Nephron (organoid): ENCODE results near the gene CDK11B.

ENCODE experiments used
- H3K27ac Mint-ChIP-seq, 3 experiments: 2 replicates each; pipeline ENCODE4 v1.8.0; 2020; ENCODE audit warnings: mixed read lengths in 3 of 3, mild to moderate bottlenecking in 2 of 3, moderate library complexity in 1 of 3
- H3K27me3 Mint-ChIP-seq: 2 replicates; pipeline ENCODE4 v1.8.0; 2021; ENCODE audit warnings: low read depth, mild to moderate bottlenecking, moderate library complexity, mixed read lengths
- H3K36me3 Mint-ChIP-seq: 2 replicates; pipeline ENCODE4 v1.8.0; 2020; ENCODE audit warnings: low read depth, mixed read lengths
- H3K4me1 Mint-ChIP-seq: 2 replicates; pipeline ENCODE4 v1.8.0; 2020; ENCODE audit warnings: mixed read lengths
- H3K4me3 Mint-ChIP-seq, 3 experiments: 2 replicates each; pipeline ENCODE4 v1.8.0; 2020; ENCODE audit warnings: mild to moderate bottlenecking in 3 of 3, mixed read lengths in 3 of 3, moderate library complexity in 2 of 3
- H3K9me3 Mint-ChIP-seq: 2 replicates; pipeline ENCODE4 v1.8.0; 2020; ENCODE audit warnings: mixed read lengths
- CTCF ChIP-seq, 3 experiments: fragments of 200-600 bp; sonication (generic); IDR thresholded peaks; one replicate each; pipeline ENCODE4 v1.5.0; 2021; ENCODE audit warnings: antibody characterized with exemption in 3 of 3; ENCODE audit not compliant: unreplicated experiment in 3 of 3

CDK11B gene

GRCh38 chr1:1672181-1672965, 13.6 kb upstream of the CDK11B start:
- no peaks in the 10 kb centered on the region for H3K4me1 Mint-ChIP-seq
- H3K27ac Mint-ChIP-seq, result no peak overlapping the region
- peaks cover 3% of the 10 kb centered on the region for H3K27me3 Mint-ChIP-seq

GRCh38 chr1:1671365-1672119, 12.7 kb upstream of the CDK11B start:
- Mint-ChIP-seq H3K27me3 (peaks cover 3% of the 10 kb centered on the region), H3K36me3 (peaks cover 32% of the 10 kb centered on the region), H3K4me3 (no peak overlapping the region), H3K9me3 (no peaks in the 10 kb centered on the region), H3K27ac (no peak overlapping the region), H3K4me1 (no peaks in the 10 kb centered on the region)
- TF ChIP-seq CTCF (IDR thresholded peaks at IDR 0.05; ENCODE audit: unreplicated experiment in 3 of 3), result no peak

More at GRCh38 chr1:1672181-1672965, 13.6 kb upstream of the CDK11B start:
- TF ChIP-seq CTCF (IDR thresholded peaks at IDR 0.05; ENCODE audit: unreplicated experiment in 3 of 3), result no peak
- Mint-ChIP-seq H3K9me3 (no peaks in the 10 kb centered on the region), H3K36me3 (peaks cover 30% of the 10 kb centered on the region), H3K4me3 (no peak overlapping the region)

GRCh38 chr1:1670866-1671265, 12.1 kb upstream of the CDK11B start:
- Mint-ChIP-seq H3K4me3 (no peak overlapping the region), H3K4me1 (no peaks in the 10 kb centered on the region), H3K27ac (no peak overlapping the region), H3K36me3 (peaks cover 36% of the 10 kb centered on the region), H3K9me3 (no peaks in the 10 kb centered on the region), H3K27me3 (peaks cover 3% of the 10 kb centered on the region)
- TF ChIP-seq CTCF (IDR thresholded peaks at IDR 0.05; ENCODE audit: unreplicated experiment in 3 of 3), result no peak

- TF ChIP-seq CTCF (IDR thresholded peaks at IDR 0.05; ENCODE audit: unreplicated experiment in 3 of 3), result no peak
- no peak overlapping the region for H3K27ac Mint-ChIP-seq
- H3K4me1 Mint-ChIP-seq, result no peaks in the 10 kb centered on the region
- H3K4me3 Mint-ChIP-seq, result no peak overlapping the region
- H3K36me3 Mint-ChIP-seq, result peaks cover 36% of the 10 kb centered on the region
- H3K27me3 Mint-ChIP-seq, result peaks cover 3% of the 10 kb centered on the region
- no peaks in the 10 kb centered on the region for H3K9me3 Mint-ChIP-seq
These were observed 10.9 kb upstream of the CDK11B start for GRCh38 chr1:1669468-1670440.

- Mint-ChIP-seq H3K4me3 (no peak overlapping the region), H3K9me3 (no peaks in the 10 kb centered on the region), H3K27ac (no peak overlapping the region)
These were observed 7.7 kb upstream of the CDK11B start for GRCh38 chr1:1666526-1666925.

More at GRCh38 chr1:1666526-1666925, 7.7 kb upstream of the CDK11B start:
- H3K36me3 Mint-ChIP-seq, result peaks cover 30% of the 10 kb centered on the region
- peaks cover 3% of the 10 kb centered on the region for H3K27me3 Mint-ChIP-seq
- no peaks in the 10 kb centered on the region for H3K4me1 Mint-ChIP-seq
- TF ChIP-seq CTCF (IDR thresholded peaks at IDR 0.05; ENCODE audit: unreplicated experiment in 3 of 3), result no peak
